Heart right ventricle (tissue), 16 donors: ENCODE results near the gene GALNTL6. TPM values are rescaled to one million over a fixed set of nuclear protein-coding genes. Genes with fewer than 3 reads are reported as not detected.

Experiments
- ATAC-seq, 8 donors: fragments of 200-7000 bp; cut with Tn5 transposase; one replicate each; pipeline ENCODE4 v1.9.1; 2020; ENCODE audit warnings: mild to moderate bottlenecking in 8 of 8, moderate library complexity in 8 of 8, moderate number of reproducible peaks in 1 of 8
- DNase-seq, 2 donors: peaks; one replicate each; pipeline ENCODE4 v3.0.0-alpha.2; 2020
- H3K27ac ChIP-seq, 10 donors: fragments of 200-600 bp; sonication (generic) in 2 of 10; one replicate each; pipeline versions ENCODE4 v1.5.0 to v1.8.0; 2020 to 2022; ENCODE audit warnings: mild to moderate bottlenecking in 3 of 10
- H3K27me3 ChIP-seq, 7 donors: fragments of 200-600 bp; one replicate each; pipeline ENCODE4 v1.8.0; 2021 to 2022; ENCODE audit warnings: mild to moderate bottlenecking in 2 of 7
- H3K36me3 ChIP-seq, 9 donors: fragments of 200-600 bp; sonication (generic) in 1 of 9; one replicate each; pipeline versions ENCODE4 v1.5.0 to v1.8.0; 2020 to 2022; ENCODE audit warnings: mild to moderate bottlenecking in 2 of 9
- H3K4me1 ChIP-seq, 9 donors: fragments of 200-600 bp; sonication (generic) in 1 of 9; one replicate each; pipeline versions ENCODE4 v1.5.0 to v1.8.0; 2020 to 2022; ENCODE audit warnings: mild to moderate bottlenecking in 4 of 9
- H3K4me3 ChIP-seq, 10 donors: fragments of 200-600 bp; sonication (generic) in 2 of 10; one replicate each; pipeline versions ENCODE4 v1.5.0 to v1.8.0; 2020 to 2022; ENCODE audit warnings: mild to moderate bottlenecking in 7 of 10, moderate library complexity in 2 of 10
- H3K9me3 ChIP-seq, 11 donors: fragments of 200-600 bp in 10 of 11; sonication (generic) in 2 of 11; one replicate each; pipeline versions ENCODE4 v1.5.0 to v1.8.0; 2013 to 2022; ENCODE audit warnings: mild to moderate bottlenecking in 2 of 11, control low read depth in 1 of 11, moderate library complexity in 1 of 11
- WGBS, 2 donors: extraction: QIAGEN DNeasy Blood & Tissue Kit; methylation state at CpG; one replicate each; pipeline ENCODE4 v1.1.7; 2013; ENCODE audit warnings: inconsistent platforms in 1 of 2; 5-methylcytosine and 5-hydroxymethylcytosine counted together
- intact Hi-C, 10 donors: fragments of 100-400 bp; cut with DNase I; formaldehyde crosslinking; loops; one replicate each; pipeline versions ENCODE4 v1.11.1 to v1.14.2; 2022
- polyA plus RNA-seq, 2 donors: library from polyadenylated mRNA; stranded (reverse); fragments of 200-250 nt; gene quantifications; one replicate each; pipeline ENCODE4 v1.2.3, GENCODE V29; 2013
- total RNA-seq, 10 donors: library from RNA; stranded (reverse); fragmentation: NEBNext Ultra II Directional in 3 of 10; extraction: Animal tissue kit (Norgen Biotek cat#: 25700) in 3 of 10; gene quantifications; one replicate each; pipeline versions ENCODE4 v1.2.1 to v1.2.4, GENCODE V29; 2021 to 2023
- TF ChIP-seq, protein P1 (sequence below), 9 donors: fragments of 200-600 bp; sonication (generic) in 2 of 9; IDR thresholded peaks; one replicate each; pipeline versions ENCODE4 v1.5.0 to v1.8.0; 2021 to 2022; ENCODE audit warnings: antibody characterized with exemption in 9 of 9, mild to moderate bottlenecking in 5 of 9, moderate library complexity in 1 of 9
- donor health status: Arrhythmogenic right ventricular cardiomyopathy.
- donor health status: ischemic (EF 13 %, LVEDD 7.1; RV severe dilation, severe dysfunction).
- donor health status: healthy with polysubstance abuse.
- donor health status: DM: no; HTN: yes; CAD: no.
- donor health status: DM: no; HTN: no; CAD: no.
- donor health status: ischemic (EF 25% LVEDD 6.9; RV normal size, moderate dysfunction).
- donor health status: ischemic (EF 25% LVEDD 5.7; RV mildly dilated, moderate dysfunction).
- donor health status: healthy.
- donor health status: DM: yes; HTN: yes; CAD: no.
- donor health status: Ischemic cardiomyopathy.
- donor health status: ischemic (EF 35%, LVEDD 5.7; RV mildly dilated, moderate dysfunction).
- donor health status: nonischemic (EF 11% LVEDD 7.7; RV severe dilation, severe dysfunction).
- donor health status: DM: yes; HTN: yes; CAD: no.
- donor health status: PGD.
- donor health status: ischemic (EF 29% LVEDD 5.4; RV normal size, mild dysfunction).
- donor health status: nonischemic (EF 23%, LVEDD 6.1; RV moderate dilation, normal function).

The GALNTL6 gene
- total and polyA plus RNA-seq, 12 donors, result 0.14 to 2.6 (median 0.49) TPM; not detected in 6

DNA sequence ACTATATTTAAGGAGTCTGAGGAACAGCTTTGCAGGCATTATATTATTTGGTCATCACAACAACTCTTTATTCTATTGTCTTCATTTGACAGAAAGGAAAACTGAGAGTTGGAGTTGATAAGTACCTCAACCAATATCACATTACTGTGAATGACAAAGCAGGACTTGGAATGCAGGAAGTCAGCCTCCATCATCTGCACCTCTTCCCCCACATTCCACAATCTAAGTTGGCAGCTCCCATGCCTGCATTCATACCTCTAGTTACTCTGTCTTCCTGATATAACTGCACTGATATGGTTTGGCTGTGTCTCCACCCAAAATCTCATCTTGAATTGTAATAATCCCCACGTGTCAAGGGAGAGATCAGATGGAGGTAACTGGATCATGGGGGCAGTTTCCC is 356.7 kb downstream of the GALNTL6 start:
- 36 to 50% methylated on average over 1 of the region's 1 CpG for WGBS, 2 donors

GRCh38 chr4:172173206-172173605 is 360.0 kb downstream of the GALNTL6 start:
- no peaks in the 10 kb centered on the region for H3K27me3 ChIP-seq
- intact Hi-C loops, result no loop called here
- 58 to 67% methylated on average over 4 of the region's 4 CpGs for WGBS, 2 donors
- DNase-seq (no peak), ATAC-seq (no peak)
- H3K27ac ChIP-seq, result no peak overlapping the region
- peaks cover 0 to 5% (median 0%) of the 10 kb centered on the region in 11 donors for H3K9me3 ChIP-seq
- no peaks in the 10 kb centered on the region for H3K4me1 ChIP-seq
- H3K36me3 ChIP-seq, result no peaks in the 10 kb centered on the region
- no peak overlapping the region for H3K4me3 ChIP-seq
- TF ChIP-seq, protein P1, sequence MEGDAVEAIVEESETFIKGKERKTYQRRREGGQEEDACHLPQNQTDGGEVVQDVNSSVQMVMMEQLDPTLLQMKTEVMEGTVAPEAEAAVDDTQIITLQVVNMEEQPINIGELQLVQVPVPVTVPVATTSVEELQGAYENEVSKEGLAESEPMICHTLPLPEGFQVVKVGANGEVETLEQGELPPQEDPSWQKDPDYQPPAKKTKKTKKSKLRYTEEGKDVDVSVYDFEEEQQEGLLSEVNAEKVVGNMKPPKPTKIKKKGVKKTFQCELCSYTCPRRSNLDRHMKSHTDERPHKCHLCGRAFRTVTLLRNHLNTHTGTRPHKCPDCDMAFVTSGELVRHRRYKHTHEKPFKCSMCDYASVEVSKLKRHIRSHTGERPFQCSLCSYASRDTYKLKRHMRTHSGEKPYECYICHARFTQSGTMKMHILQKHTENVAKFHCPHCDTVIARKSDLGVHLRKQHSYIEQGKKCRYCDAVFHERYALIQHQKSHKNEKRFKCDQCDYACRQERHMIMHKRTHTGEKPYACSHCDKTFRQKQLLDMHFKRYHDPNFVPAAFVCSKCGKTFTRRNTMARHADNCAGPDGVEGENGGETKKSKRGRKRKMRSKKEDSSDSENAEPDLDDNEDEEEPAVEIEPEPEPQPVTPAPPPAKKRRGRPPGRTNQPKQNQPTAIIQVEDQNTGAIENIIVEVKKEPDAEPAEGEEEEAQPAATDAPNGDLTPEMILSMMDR (IDR thresholded peaks at IDR 0.05), result no peak

More for the DNA sequence above, 356.7 kb downstream of the GALNTL6 start:
- Histone ChIP-seq H3K4me3 (no peak overlapping the region), H3K27me3 (no peaks in the 10 kb centered on the region), H3K36me3 (no peaks in the 10 kb centered on the region), H3K4me1 (no peaks in the 10 kb centered on the region), H3K27ac (no peak overlapping the region), H3K9me3 (peaks cover 0 to 4% (median 0%) of the 10 kb centered on the region in 11 donors)
- TF ChIP-seq, protein P1 (IDR thresholded peaks at IDR 0.05), result no peak
- intact Hi-C loops, result no loop called here
- DNase-seq (no peak), ATAC-seq (no peak)

- Histone ChIP-seq H3K4me1 (no peaks in the 10 kb centered on the region), H3K27me3 (no peaks in the 10 kb centered on the region), H3K27ac (no peak overlapping the region), H3K36me3 (no peaks in the 10 kb centered on the region), H3K9me3 (peaks cover 0 to 22% (median 0%) of the 10 kb centered on the region in 11 donors), H3K4me3 (no peak overlapping the region)
- ATAC-seq (no peak), DNase-seq (no peak)
- TF ChIP-seq, protein P1 (IDR thresholded peaks at IDR 0.05), result no peak
- intact Hi-C loops, result no loop called here
Observed at GRCh38 chr4:172177382-172177781, 364.2 kb downstream of the GALNTL6 start.

- H3K9me3 ChIP-seq, result peaks cover 0 to 7% (median 0%) of the 10 kb centered on the region in 11 donors
- TF ChIP-seq, protein P1 (IDR thresholded peaks at IDR 0.05), result no peak
- no peaks in the 10 kb centered on the region for H3K36me3 ChIP-seq
- WGBS, 2 donors, result 78% methylated on average over 6 of the region's 6 CpGs
- intact Hi-C loops, result no loop called here
- no peaks in the 10 kb centered on the region for H3K4me1 ChIP-seq
- ATAC-seq (no peak), DNase-seq (no peak)
- no peak overlapping the region for H3K4me3 ChIP-seq
- H3K27ac ChIP-seq, result no peak overlapping the region
- H3K27me3 ChIP-seq, result no peaks in the 10 kb centered on the region
Observed at GRCh38 chr4:172188248-172188988, 375.2 kb downstream of the GALNTL6 start.
